Heart right ventricle (tissue), 16 donors: ENCODE data around the gene OR6X1. TPM values are rescaled to one million over a fixed set of nuclear protein-coding genes. Genes with fewer than 3 reads are reported as not detected.

ENCODE experiments used
- ATAC-seq, 8 donors: fragments of 200-7000 bp; cut with Tn5 transposase; one replicate each; pipeline ENCODE4 v1.9.1; 2020; ENCODE audit warnings: mild to moderate bottlenecking in 8 of 8, moderate library complexity in 8 of 8, moderate number of reproducible peaks in 1 of 8
- DNase-seq, 2 donors: peaks; one replicate each; pipeline ENCODE4 v3.0.0-alpha.2; 2020
- H3K27ac ChIP-seq, 10 donors: fragments of 200-600 bp; sonication (generic) in 2 of 10; one replicate each; pipeline versions ENCODE4 v1.5.0 to v1.8.0; 2020 to 2022; ENCODE audit warnings: mild to moderate bottlenecking in 3 of 10
- H3K27me3 ChIP-seq, 7 donors: fragments of 200-600 bp; one replicate each; pipeline ENCODE4 v1.8.0; 2021 to 2022; ENCODE audit warnings: mild to moderate bottlenecking in 2 of 7
- H3K36me3 ChIP-seq, 9 donors: fragments of 200-600 bp; sonication (generic) in 1 of 9; one replicate each; pipeline versions ENCODE4 v1.5.0 to v1.8.0; 2020 to 2022; ENCODE audit warnings: mild to moderate bottlenecking in 2 of 9
- H3K4me1 ChIP-seq, 9 donors: fragments of 200-600 bp; sonication (generic) in 1 of 9; one replicate each; pipeline versions ENCODE4 v1.5.0 to v1.8.0; 2020 to 2022; ENCODE audit warnings: mild to moderate bottlenecking in 4 of 9
- H3K4me3 ChIP-seq, 10 donors: fragments of 200-600 bp; sonication (generic) in 2 of 10; one replicate each; pipeline versions ENCODE4 v1.5.0 to v1.8.0; 2020 to 2022; ENCODE audit warnings: mild to moderate bottlenecking in 7 of 10, moderate library complexity in 2 of 10
- H3K9me3 ChIP-seq, 11 donors: fragments of 200-600 bp in 10 of 11; sonication (generic) in 2 of 11; one replicate each; pipeline versions ENCODE4 v1.5.0 to v1.8.0; 2013 to 2022; ENCODE audit warnings: mild to moderate bottlenecking in 2 of 11, control low read depth in 1 of 11, moderate library complexity in 1 of 11
- CTCF ChIP-seq, 9 donors: fragments of 200-600 bp; sonication (generic) in 2 of 9; IDR thresholded peaks; one replicate each; pipeline versions ENCODE4 v1.5.0 to v1.8.0; 2021 to 2022; ENCODE audit warnings: antibody characterized with exemption in 9 of 9, mild to moderate bottlenecking in 5 of 9, moderate library complexity in 1 of 9
- WGBS, 2 donors: extraction: QIAGEN DNeasy Blood & Tissue Kit; methylation state at CpG; one replicate each; pipeline ENCODE4 v1.1.7; 2013; ENCODE audit warnings: inconsistent platforms in 1 of 2; 5-methylcytosine and 5-hydroxymethylcytosine counted together
- intact Hi-C, 10 donors: fragments of 100-400 bp; cut with DNase I; formaldehyde crosslinking; loops; one replicate each; pipeline versions ENCODE4 v1.11.1 to v1.14.2; 2022
- polyA plus RNA-seq, 2 donors: library from polyadenylated mRNA; stranded (reverse); fragments of 200-250 nt; gene quantifications; one replicate each; pipeline ENCODE4 v1.2.3, GENCODE V29; 2013
- total RNA-seq, 10 donors: library from RNA; stranded (reverse); fragmentation: NEBNext Ultra II Directional in 3 of 10; extraction: Animal tissue kit (Norgen Biotek cat#: 25700) in 3 of 10; gene quantifications; one replicate each; pipeline versions ENCODE4 v1.2.1 to v1.2.4, GENCODE V29; 2021 to 2023
- donor health status: Arrhythmogenic right ventricular cardiomyopathy.
- donor health status: ischemic (EF 13 %, LVEDD 7.1; RV severe dilation, severe dysfunction).
- donor health status: healthy with polysubstance abuse.
- donor health status: DM: no; HTN: yes; CAD: no.
- donor health status: DM: no; HTN: no; CAD: no.
- donor health status: ischemic (EF 25% LVEDD 6.9; RV normal size, moderate dysfunction).
- donor health status: ischemic (EF 25% LVEDD 5.7; RV mildly dilated, moderate dysfunction).
- donor health status: healthy.
- donor health status: DM: yes; HTN: yes; CAD: no.
- donor health status: Ischemic cardiomyopathy.
- donor health status: ischemic (EF 35%, LVEDD 5.7; RV mildly dilated, moderate dysfunction).
- donor health status: nonischemic (EF 11% LVEDD 7.7; RV severe dilation, severe dysfunction).
- donor health status: DM: yes; HTN: yes; CAD: no.
- donor health status: PGD.
- donor health status: ischemic (EF 29% LVEDD 5.4; RV normal size, mild dysfunction).
- donor health status: nonischemic (EF 23%, LVEDD 6.1; RV moderate dilation, normal function).

The OR6X1 gene
- total and polyA plus RNA-seq, 12 donors: not detected

GRCh38 chr11:123798513-123799252 is 44.4 kb upstream of the OR6X1 start:
- no peak for TF ChIP-seq CTCF (IDR thresholded peaks at IDR 0.05)
- ATAC-seq (no peak), DNase-seq (no peak)
- 70 to 72% methylated on average over 5 of the region's 5 CpGs for WGBS, 2 donors
- Histone ChIP-seq H3K27ac (no peak overlapping the region), H3K27me3 (no peaks in the 10 kb centered on the region), H3K36me3 (no peaks in the 10 kb centered on the region), H3K4me1 (no peaks in the 10 kb centered on the region), H3K9me3 (no peaks in the 10 kb centered on the region), H3K4me3 (no peak overlapping the region)
- intact Hi-C loops: no loop called here

DNA sequence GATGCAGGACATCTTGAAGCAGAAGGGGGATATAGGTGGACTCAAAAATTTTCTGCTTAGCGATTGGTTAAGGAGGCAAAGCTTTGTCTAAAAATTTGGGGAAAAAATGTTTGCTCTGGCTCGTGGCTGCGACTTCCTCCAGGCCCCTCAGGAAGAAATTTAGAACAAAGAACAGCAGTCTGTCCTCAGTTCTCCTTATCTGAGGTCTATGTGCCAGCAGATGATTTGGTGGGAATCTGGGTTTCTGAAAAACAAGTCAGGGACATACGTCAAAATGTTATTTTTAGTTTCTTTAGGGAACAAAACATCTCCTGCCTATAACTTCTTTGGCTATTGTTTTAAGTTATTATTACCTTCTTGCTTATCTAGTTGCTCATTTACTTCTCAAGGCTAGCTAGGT is 43.8 kb upstream of the OR6X1 start:
- ATAC-seq (no peak), DNase-seq (no peak)
- Histone ChIP-seq H3K27me3 (no peaks in the 10 kb centered on the region), H3K36me3 (no peaks in the 10 kb centered on the region), H3K9me3 (no peaks in the 10 kb centered on the region), H3K4me1 (no peaks in the 10 kb centered on the region), H3K27ac (no peak overlapping the region), H3K4me3 (no peak overlapping the region)
- intact Hi-C loops: no loop called here
- TF ChIP-seq CTCF (IDR thresholded peaks at IDR 0.05): no peak
- WGBS, 2 donors: 40 to 47% methylated on average over 4 of the region's 4 CpGs

- WGBS, 2 donors: 35 to 39% methylated on average over 10 of the region's 10 CpGs
- Histone ChIP-seq H3K27me3 (no peaks in the 10 kb centered on the region), H3K4me1 (no peaks in the 10 kb centered on the region), H3K36me3 (no peaks in the 10 kb centered on the region), H3K27ac (no peak overlapping the region), H3K9me3 (no peaks in the 10 kb centered on the region), H3K4me3 (no peak overlapping the region)
- intact Hi-C loops: no loop called here
- no peak for DNase-seq
- TF ChIP-seq CTCF (IDR thresholded peaks at IDR 0.05): no peak
- ATAC-seq: no peak
Observed at GRCh38 chr11:123797541-123797940, 43.2 kb upstream of the OR6X1 start.

- DNase-seq (no peak), ATAC-seq (no peak)
- Histone ChIP-seq H3K4me3 (no peak overlapping the region), H3K9me3 (no peaks in the 10 kb centered on the region), H3K36me3 (no peaks in the 10 kb centered on the region), H3K27ac (no peak overlapping the region), H3K27me3 (no peaks in the 10 kb centered on the region), H3K4me1 (no peaks in the 10 kb centered on the region)
- WGBS, 2 donors: 61 to 68% methylated on average over 4 of the region's 4 CpGs
- intact Hi-C loops: no loop called here
- no peak for TF ChIP-seq CTCF (IDR thresholded peaks at IDR 0.05)
Observed at GRCh38 chr11:123797114-123797513, 42.8 kb upstream of the OR6X1 start.
